GM13976 (cell line): ENCODE data around the gene ARAP1.

Source experiments
- DNase-seq: peaks from one replicate; pipeline ENCODE4 v3.0.0; 2012; ENCODE audit warnings: low spot score
- CTCF ChIP-seq: IDR thresholded peaks from 2 replicates; pipeline ENCODE4 v1.5.1; 2012; ENCODE audit warnings: borderline replicate concordance, mild to moderate bottlenecking; ENCODE audit not compliant: insufficient read depth; ENCODE audit errors: extremely low read depth, missing control alignments, control extremely low read depth
- in situ Hi-C: fragments of 300-500 bp; cut with MboI; formaldehyde crosslinking; loops from one replicate; pipeline ENCODE4 v1.12.0; 2022; ENCODE audit warnings: low sequenced_read_pairs, mixed read lengths, inconsistent platforms; ENCODE audit not compliant: unreplicated experiment

Gene ARAP1

GRCh38 chr11:72755713-72756285 lies 3.6 kb upstream of the ARAP1 start:
- DNase-seq, result no peak
- in situ Hi-C loops, result no loop called here

GRCh38 chr11:72754544-72755155 lies 2.4 kb upstream of the ARAP1 start:
- no peak for DNase-seq
- no peak for TF ChIP-seq CTCF
- in situ Hi-C loops, result no loop called here

More at GRCh38 chr11:72755713-72756285, 3.6 kb upstream of the ARAP1 start:
- TF ChIP-seq CTCF, result no peak

GRCh38 chr11:72754149-72754543 lies 1.9 kb upstream of the ARAP1 start:
- in situ Hi-C loops, result no loop called here

GRCh38 chr11:72753341-72754148 lies 1.3 kb upstream of the ARAP1 start:
- DNase-seq, result no peak
- no peak for TF ChIP-seq CTCF
- in situ Hi-C loops, result no loop called here

More at GRCh38 chr11:72754149-72754543, 1.9 kb upstream of the ARAP1 start:
- no peak for TF ChIP-seq CTCF
- no peak for DNase-seq

- DNase-seq, result no peak
- no peak for TF ChIP-seq CTCF
These were observed 806 bp downstream of the ARAP1 start for GRCh38 chr11:72751116-72752087.

More at GRCh38 chr11:72751116-72752087, 806 bp downstream of the ARAP1 start:
- in situ Hi-C loops, result no loop called here
